ENCODE results near the gene SEMG1.

The SEMG1 gene

DNA sequence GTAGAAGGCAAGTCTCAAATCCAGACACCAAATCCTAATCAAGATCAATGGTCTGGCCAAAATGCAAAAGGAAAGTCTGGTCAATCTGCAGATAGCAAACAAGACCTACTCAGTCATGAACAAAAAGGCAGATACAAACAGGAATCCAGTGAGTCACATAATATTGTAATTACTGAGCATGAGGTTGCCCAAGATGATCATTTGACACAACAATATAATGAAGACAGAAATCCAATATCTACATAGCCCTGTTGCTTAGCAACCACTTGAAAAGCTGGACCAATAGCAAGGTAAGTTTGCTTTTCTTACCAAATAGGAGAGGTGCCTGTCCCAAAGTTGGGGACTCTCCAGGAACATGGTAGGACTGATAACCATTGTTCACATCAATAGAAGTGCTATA is 16.3 kb downstream of the SEMG1 start:
- no peak for DNase-seq

DNA sequence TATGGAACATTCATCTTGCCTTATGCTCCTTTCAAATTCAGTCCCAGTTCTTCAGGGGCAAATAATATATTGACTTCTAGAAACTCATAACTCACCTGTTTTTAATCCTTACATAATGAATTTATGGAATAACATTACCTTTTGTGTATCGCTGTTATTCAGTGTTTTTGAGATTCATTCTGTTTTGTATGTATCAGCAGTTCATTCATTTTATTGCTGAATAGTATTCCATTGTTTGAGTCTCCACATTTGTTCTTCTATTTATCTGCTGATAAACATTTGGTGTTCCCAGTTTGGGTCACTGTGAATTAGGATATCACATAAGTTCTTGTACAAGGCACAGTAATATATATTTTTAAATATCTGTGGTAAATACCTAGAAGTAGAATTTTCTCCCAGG is 19.5 kb downstream of the SEMG1 start:
- DNase-seq = no peak

DNA sequence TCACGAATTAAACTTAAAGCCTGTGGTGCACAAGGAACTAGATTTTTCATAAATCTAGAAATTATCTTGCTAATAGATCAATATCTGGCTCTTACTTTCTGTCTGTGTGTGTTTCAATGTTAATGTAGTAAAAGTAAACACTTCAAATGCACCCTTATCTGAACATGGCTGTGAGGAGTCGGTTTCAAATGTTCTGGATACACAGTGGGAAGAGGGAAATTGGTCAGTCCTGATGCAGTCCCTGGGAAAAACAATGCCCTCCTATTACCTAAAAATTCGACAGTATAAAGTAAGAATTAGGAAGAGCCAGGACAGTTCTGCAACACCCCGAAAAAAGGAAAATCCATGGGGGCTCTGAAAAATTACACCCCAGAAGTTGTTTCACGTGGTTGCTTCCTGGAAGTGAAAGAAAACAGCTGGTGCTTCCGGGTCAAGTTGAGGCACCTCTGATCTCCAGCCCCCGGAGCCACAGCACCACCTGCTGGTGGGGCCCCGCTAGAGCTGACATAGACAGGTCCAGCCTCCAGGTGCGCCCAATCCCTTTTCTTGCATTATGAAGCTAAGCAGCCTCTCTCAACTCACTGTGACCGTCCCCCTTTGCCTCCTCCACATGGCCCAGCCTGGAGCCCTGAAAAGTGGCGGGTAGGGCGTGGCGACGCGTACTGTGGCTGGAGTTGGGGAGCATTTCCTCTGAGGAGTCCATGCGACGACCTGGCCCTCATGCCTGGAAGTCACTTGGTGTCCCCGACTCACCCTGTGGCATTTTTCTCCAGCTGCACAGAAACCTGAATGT is 22.6 kb downstream of the SEMG1 start:
- peak; percentile 17 for DNase-seq

DNA sequence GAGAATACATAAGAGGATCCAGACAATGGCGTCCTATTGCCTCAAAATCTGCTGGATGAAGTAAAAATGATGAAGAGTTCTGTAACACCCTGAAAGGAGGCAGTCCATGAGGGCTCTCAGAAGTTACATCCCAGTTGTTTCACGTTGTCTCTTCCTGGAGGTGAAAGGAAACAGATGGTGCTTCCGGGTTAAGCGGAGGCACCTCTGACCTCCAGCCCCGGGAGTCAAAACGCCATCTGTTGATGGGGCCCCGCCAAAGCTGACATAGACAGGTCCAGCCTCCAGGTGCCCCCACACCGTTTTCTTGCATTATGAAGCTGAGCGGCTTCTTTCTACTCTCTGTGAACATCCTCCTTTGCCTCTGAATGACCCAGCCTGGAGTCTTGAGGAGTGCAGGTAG is 23.8 kb downstream of the SEMG1 start:
- DNase-seq = no peak

DNA sequence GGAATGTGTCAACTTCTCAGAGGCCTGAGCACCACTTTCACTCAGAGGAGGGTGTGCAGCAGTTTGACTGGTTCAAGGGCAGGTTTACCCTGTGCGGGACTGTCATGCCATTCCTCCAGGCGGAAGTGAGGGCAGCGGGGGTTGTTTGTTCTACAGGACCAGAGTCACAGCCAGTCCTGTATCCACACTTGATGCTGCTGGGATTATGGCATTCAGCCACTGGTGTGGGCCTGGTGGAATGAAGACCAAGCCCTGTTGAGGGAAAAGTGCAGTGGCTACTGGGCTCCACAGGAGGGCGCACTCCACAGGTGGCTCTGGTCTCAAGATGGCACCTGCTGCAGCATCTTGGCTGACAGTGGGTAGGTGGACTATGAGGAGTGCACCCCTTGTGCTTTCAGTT is 29.2 kb downstream of the SEMG1 start:
- DNase-seq = no peak

DNA sequence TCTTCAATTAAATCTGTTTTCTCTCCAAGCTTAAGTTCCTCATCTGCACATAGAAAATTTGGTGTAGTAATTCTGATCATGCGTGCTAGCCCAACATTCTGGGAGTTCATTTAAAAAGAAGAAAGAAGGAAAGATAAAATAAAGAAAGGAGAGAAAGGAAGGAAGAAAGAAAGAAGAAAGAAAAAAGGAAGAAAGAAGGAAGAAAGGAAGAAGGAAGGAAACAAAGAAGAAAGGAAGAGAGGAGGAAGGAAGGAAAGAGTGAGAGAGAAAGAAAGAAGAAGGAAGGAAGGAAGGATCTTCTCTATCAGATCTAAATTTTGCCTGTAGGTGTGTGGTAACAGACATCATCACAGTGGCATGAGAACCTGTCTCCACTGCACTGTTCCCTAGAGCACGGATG is 31.3 kb downstream of the SEMG1 start:
- DNase-seq = no peak

DNA sequence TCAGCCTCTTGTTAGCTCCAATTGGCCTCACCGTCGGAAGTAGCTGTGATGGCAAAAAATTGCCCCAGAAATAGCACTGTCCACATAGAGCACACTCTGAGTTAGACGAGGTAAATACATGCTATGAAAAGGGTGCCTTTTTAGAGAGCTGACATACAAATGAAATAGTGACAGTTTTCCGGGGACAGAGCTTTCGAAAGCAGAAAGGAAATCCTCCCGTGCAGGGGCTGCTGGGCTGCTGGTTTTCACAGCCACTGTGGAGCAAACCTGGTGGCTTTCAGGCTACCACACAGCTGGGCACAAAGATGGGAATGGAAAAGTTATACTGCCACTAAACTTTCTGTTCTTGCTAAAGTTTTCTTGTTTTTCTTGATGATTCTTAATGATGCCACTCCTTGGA is 39.3 kb downstream of the SEMG1 start:
- DNase-seq = no peak

DNA sequence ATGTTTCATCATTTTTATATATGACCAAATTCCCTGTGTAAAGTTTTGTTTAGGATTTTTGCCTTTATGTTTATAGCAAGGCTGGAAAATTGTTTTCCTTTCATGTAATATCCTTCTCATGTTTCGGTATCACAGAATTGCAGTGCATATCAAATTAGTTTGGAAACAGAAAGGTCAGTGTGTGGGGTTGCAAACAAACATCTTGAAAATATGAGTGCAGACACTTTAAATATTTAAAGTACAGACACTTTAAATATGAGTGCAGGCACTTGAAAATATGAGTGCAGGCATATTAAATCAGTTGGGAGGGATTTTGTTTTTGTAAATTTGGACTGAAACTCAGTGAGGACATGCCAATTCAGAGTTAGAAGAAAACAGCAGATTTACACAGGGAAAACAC is 41.0 kb downstream of the SEMG1 start:
- DNase-seq = no peak

DNA sequence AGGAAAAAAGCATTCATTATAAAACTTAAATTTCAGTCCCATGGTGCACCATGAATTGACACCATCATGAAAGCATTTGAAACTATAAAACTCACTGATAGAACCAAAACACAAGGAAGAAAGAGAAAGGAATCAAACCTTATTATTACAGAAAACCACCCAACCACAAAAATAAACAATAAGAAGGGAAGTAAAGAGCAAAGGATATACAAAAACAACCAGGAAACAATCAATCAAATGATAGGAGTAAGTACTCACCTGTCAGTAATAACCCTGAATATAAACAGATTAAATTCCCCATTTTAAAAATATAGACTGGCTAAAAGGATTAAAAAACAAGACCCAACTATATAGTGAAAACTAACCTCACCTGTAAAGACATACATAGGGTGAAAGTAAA is 41.8 kb downstream of the SEMG1 start:
- no peak for DNase-seq

DNA sequence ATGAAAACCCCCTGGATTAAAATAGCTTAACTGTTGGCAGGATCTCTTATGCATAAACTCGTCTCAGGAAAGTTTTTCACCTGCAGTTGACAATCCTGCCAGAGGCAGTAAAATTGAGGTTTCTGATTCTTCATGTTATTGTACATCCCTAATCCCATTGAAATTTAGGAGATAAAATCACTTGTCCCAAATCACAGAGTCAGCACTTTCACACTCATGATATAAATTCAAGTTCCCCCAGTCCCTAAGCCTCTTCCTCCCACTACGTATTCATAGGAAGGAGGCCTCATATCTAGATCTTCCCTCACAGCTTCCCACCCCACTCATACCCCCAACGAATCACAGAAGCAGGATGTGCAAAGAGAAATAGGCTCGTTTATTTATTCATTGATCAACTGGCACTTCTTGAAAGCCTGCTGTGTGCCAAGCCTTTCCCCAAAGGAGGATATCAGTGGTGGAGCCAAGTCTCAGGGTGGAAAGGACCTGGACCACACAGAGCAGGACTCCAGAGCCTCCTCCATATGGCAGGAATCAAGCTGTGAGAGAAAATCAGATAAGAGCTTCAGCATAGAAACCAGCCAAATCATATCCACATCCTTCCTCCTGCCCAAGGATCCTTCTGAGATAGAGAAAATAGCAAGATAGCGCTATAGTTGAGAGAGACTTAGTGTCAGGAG is 45.2 kb downstream of the SEMG1 start:
- no peak for DNase-seq

DNA sequence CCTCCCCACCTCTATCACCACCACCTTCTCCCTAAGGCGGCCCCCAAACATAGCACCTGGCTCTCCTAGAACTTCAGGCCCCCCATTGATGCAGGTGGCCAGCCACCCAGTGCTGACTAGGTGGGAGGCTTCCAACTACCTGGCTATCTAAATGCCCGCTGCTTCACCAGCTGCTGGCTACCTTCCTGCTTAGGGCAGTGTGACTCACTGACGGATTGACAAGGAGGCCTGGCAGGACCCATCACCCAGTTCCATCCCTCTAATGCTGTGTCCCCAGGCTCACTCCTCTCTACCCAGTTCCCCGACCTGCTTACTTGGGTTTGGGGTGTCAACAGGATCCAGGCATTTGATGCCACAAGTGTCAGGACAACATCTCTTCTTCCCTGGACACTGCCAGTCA is 46.4 kb downstream of the SEMG1 start:
- no peak for DNase-seq

DNA sequence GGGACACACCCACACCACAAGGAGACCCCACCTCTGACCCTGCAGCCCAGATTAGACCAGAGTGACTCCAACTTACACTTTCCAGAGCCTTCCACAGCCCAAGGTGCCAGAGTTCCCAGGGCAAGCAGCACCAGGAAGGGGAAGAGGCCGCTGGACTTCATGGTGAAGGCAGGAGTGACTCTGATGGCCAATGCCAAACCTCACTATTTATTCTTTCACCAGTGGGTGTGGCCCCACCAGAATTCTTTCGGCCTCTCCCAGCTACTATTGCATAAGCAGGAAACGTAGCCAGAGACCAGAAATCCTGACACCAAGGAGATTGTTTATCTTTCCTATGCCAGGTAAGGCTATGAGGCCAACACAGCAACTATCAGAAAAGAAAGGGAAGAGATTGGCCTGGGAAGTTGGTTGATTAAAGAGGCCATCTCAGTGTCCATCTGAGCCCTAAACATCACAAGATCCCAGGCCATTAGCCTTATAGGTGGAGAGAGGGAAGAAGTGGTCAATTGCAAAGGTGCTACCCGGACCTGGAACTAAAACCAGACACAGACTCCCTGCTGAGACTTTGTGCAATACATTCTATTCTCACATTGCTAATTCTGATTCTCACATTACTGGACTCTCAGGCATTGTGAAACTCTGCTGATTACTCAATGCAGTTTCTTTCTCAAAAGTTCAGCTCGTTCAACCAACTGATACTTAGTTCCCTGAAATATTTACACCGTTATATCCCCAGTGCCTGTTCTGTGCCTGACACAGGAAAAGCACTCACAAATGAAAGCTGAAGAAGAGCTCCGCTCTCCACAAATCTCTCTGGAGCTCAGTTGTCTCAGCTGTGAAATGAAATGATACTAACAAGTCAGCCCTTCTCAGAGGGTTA is 47.8 kb downstream of the SEMG1 start, which contains the start of gene SLPI:
Gene SLPI, minus strand, starts transcription at position 182 of the 880 bp plus-strand sequence. Its CDS starts 21 bp downstream, at position 161.
- no peak for DNase-seq

DNA sequence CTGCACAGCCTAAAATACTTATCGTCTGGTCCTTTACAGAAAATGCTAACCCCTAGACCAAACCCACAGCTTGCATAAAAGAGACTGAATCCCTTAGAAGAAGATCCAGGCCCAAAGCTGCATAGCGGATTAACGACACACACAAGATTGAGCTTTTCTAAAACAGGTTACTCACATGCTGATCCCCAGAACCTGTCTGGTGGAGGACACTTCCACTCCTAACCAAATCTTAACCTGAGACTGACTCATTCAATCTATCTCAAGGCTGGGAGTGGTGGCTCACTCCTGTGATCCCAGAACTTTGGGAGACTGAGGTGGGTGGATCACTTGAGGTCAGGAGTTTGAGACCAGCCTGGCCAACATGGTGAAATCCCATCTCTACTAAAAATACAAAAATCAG is 50.3 kb downstream of the SEMG1 start:
- no peak for DNase-seq

DNA sequence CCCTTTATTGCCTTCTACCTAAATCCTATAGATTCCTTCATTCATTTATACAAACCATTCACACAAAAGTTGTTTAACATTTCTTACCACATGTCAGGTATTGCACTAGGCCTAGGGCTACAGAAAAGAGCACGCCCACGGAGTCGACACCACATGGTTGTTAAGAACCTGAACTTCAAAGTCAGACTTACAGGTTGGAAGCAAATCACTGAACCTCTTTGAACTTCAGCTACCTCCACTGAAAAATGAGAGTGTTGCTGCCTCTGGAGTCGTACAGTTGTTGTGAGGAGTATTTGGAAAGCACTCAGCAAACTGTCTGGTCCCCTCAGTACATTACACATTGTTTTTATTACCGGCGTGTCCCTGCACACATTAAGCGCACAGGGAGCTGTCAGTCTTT is 50.9 kb downstream of the SEMG1 start:
- DNase-seq = no peak

DNA sequence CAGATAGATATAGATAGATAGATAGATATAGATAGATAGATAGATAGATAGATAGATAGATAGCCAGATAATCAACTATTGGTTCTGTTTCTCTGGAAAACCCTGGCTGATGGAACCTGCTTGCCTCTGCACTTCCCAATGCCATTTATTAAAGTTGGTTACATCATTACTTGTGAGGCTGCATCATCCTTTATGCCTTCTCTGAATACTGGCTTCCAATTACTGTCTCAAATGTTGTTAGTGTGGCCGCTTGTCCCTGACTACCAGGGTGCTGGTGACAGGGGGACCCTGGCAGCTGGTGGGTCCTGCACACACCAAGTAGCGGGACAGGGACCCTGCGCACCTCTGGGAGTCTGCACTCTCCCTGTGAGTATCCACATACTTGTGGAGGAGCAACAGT is 51.4 kb downstream of the SEMG1 start:
- DNase-seq = no peak

DNA sequence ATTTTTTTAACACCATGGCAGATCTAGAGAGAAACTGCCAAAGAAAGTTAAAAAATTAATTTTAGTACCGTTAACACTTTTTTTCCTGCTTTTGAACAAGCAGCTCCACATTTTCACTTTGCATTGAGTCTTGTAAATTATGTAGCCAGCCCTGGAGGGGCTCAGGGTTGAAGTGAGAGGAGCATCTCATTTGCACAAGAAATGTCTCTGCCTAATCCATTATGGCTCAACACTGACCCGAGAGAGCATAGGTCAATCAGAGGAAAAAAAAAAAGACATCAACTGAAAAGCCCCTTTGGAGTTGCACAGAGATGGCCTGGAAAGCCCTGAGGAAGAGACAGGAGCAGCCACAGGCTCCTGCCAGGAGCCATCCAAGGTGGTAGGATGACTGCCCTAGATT is 51.8 kb downstream of the SEMG1 start:
- no peak for DNase-seq

Measured in CD4-positive, alpha-beta T cell treated with Interleukin-17A for 4 hours (primary cell).